Common myeloid progenitor, CD34-positive (primary cell): ENCODE data around the gene PTPRN2.
"Not testable (repeated sequence)": the region's sequence is repeated elsewhere in the genome, so short reads cannot be mapped to it uniquely, and the experiment has no call there.

ENCODE experiments used
- CTCF ChIA-PET: fragments of 350-600 bp; sonication (Branson Sonifier 250); formaldehyde crosslinking; loops from one replicate; lab custom pipeline; 2021; ENCODE audit warnings: antibody characterized with exemption; lab: Charles Lee
- POLR2A ChIA-PET: fragments of 350-600 bp; sonication (Branson Sonifier 250); formaldehyde crosslinking; loops from one replicate; lab custom pipeline; 2021; ENCODE audit warnings: antibody characterized with exemption; lab: Charles Lee
- DNase-seq, 3 donors: peaks; one replicate each; pipeline versions ENCODE4 v3.0.0 to v3.0.0-alpha.2; 2013
- H3K27ac ChIP-seq, 2 experiments: 1 replicate in 1 of 2; 2 replicates in 1 of 2; pipeline ENCODE4 v1.7.0; 2013; ENCODE audit warnings: inconsistent platforms in 2 of 2, low read length in 2 of 2, mild to moderate bottlenecking in 2 of 2, low read depth in 1 of 2, moderate library complexity in 1 of 2; ENCODE audit not compliant: severe bottlenecking in 2 of 2, insufficient read depth in 1 of 2, poor library complexity in 1 of 2
- H3K27me3 ChIP-seq, 5 experiments: replicated peaks in 2 of 5; 1 replicate in 3 of 5; 2 replicates in 2 of 5; pipeline versions ENCODE4 v1.6.1 to v1.7.0; 2013; ENCODE audit warnings: low read length in 4 of 5, mild to moderate bottlenecking in 2 of 5, moderate library complexity in 2 of 5, inconsistent platforms in 1 of 5; ENCODE audit not compliant: insufficient read depth in 5 of 5, control insufficient read depth in 4 of 5
- H3K36me3 ChIP-seq, 4 experiments: 1 replicate in 2 of 4; 2 replicates in 2 of 4; pipeline versions ENCODE4 v1.6.1 to v1.7.0; 2013; ENCODE audit warnings: low read length in 3 of 4, control low read depth in 1 of 4, mild to moderate bottlenecking in 1 of 4; ENCODE audit not compliant: control insufficient read depth in 4 of 4, insufficient read depth in 4 of 4
- H3K4me1 ChIP-seq, 4 experiments: 1 replicate in 3 of 4; 2 replicates in 1 of 4; pipeline versions ENCODE4 v1.6.1 to v1.7.1; 2013; ENCODE audit warnings: low read length in 3 of 4, mild to moderate bottlenecking in 3 of 4, control low read depth in 1 of 4, inconsistent platforms in 1 of 4, moderate library complexity in 1 of 4; ENCODE audit not compliant: control insufficient read depth in 4 of 4, insufficient read depth in 4 of 4; ENCODE audit errors: control extremely low read depth in 1 of 4
- H3K4me3 ChIP-seq, 7 experiments: 1 replicate in 4 of 7; 2 replicates in 3 of 7; pipeline versions ENCODE4 v1.5.1 to v1.7.0; 2013; ENCODE audit warnings: mild to moderate bottlenecking in 7 of 7, low read length in 6 of 7, moderate library complexity in 6 of 7, inconsistent platforms in 2 of 7, low read depth in 2 of 7, control low read depth in 1 of 7; ENCODE audit not compliant: insufficient read depth in 4 of 7, control insufficient read depth in 1 of 7; ENCODE audit errors: extremely low read depth in 1 of 7
- H3K9me3 ChIP-seq, 5 experiments: 1 replicate in 4 of 5; 2 replicates in 1 of 5; pipeline versions ENCODE4 v1.6.1 to v1.7.1; 2013; ENCODE audit warnings: low read length in 4 of 5, mild to moderate bottlenecking in 2 of 5, inconsistent platforms in 1 of 5, low read depth in 1 of 5, moderate library complexity in 1 of 5; ENCODE audit not compliant: control insufficient read depth in 4 of 5, insufficient read depth in 2 of 5; ENCODE audit errors: control extremely low read depth in 1 of 5
- WGBS: methylation state at CpG from one replicate; pipeline ENCODE4 v1.1.5; 2013; ENCODE audit not compliant: insufficient coverage; 5-methylcytosine and 5-hydroxymethylcytosine counted together

PTPRN2 gene

GRCh38 chr7:157563467-157564135 lies 1024.0 kb downstream of the PTPRN2 start:
- H3K4me1 ChIP-seq, CTCF ChIA-PET, DNase-seq, H3K27me3 ChIP-seq, POLR2A ChIA-PET, H3K9me3 ChIP-seq, H3K4me3 ChIP-seq, H3K27ac ChIP-seq, H3K36me3 ChIP-seq: not testable (repeated sequence)
- WGBS, result 79% methylated on average over 6 of the region's 20 CpGs

- H3K27ac ChIP-seq, DNase-seq, H3K36me3 ChIP-seq, H3K4me1 ChIP-seq, H3K27me3 ChIP-seq, CTCF ChIA-PET, H3K4me3 ChIP-seq, H3K9me3 ChIP-seq, POLR2A ChIA-PET: not testable (repeated sequence)
- WGBS, result over 99% methylated on average over 20 of the region's 44 CpGs
Measured at GRCh38 chr7:157562522-157563398, 1024.9 kb downstream of the PTPRN2 start.

- Histone ChIP-seq H3K4me3 (no peak overlapping the region), H3K4me1 (no peaks in the 10 kb centered on the region), H3K9me3 (peaks cover 0 to 4% (median 3%) of the 10 kb centered on the region in 5 experiments), H3K27me3 (no peaks in the 10 kb centered on the region), H3K36me3 (no peaks in the 10 kb centered on the region), H3K27ac (no peak overlapping the region)
- ChIA-PET POLR2A (no interaction called here), CTCF (no interaction called here)
- WGBS, result 97% methylated on average over 13 of the region's 13 CpGs
- no peak for DNase-seq
Measured at GRCh38 chr7:157561816-157562410, 1025.7 kb downstream of the PTPRN2 start.

DNA sequence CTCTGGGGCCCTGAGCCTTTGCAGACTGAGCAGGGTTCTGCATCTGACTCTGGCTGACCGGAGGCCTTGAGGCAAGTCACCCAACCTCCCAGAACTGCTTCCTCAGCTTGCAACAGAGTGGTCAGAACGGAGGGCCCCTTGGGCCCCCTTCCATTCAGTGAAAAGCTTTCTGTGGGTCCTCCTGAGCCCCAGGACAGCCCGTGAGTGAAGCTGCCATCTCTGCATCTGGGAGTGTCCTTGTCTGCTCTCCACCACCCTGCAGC lies 1026.2 kb downstream of the PTPRN2 start:
- Histone ChIP-seq H3K9me3 (peaks cover 0 to 4% (median 3%) of the 10 kb centered on the region in 5 experiments), H3K27ac (no peak overlapping the region), H3K4me1 (no peaks in the 10 kb centered on the region), H3K4me3 (no peak overlapping the region), H3K27me3 (no peaks in the 10 kb centered on the region), H3K36me3 (no peaks in the 10 kb centered on the region)
- WGBS, result 94% methylated on average over 3 of the region's 3 CpGs
- ChIA-PET POLR2A (no interaction called here), CTCF (no interaction called here)
- DNase-seq, result no peak

DNA sequence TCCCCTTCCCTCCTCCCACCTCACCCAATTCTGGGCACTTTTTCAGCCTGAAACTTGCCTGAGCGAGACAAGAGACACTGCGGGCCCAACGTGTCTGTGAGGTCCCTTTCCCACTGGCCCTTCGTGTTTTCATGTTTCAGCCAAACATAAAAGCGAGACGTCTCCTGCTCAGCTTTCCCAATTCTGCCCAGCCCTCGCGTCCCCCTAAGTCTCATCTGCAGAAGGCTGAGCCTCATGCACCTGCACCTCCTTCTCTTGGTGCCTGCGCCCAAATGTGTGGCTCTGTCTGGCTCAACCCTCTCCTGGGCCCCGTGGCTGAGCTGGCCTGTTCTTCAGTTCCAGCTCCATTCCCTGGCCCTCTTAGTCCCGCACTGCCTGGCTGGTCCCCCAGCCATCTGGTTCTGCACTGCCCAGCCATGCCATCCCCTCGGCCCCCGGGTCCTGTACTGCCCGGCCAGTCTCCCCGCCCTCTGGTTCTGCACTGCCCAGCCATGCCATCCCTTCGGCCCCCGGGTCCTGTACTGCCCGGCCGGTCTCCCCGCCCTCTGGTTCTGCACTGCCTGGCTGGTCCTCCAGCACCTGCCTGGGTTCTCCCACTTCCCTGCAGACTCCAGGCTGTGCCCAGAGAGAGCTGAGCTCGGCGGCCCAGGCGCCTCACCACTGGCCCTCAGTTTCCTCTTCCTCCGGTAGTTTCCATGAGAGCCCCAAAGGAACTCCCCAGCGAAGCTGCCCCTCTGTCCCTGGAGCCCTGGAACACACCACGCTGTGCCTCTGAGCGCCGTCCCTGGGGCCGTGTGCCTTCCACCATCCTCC lies 1026.7 kb downstream of the PTPRN2 start:
- no peak for DNase-seq
- ChIA-PET CTCF (no interaction called here), POLR2A (no interaction called here)
- no peak overlapping the region for H3K27ac ChIP-seq
- no peaks in the 10 kb centered on the region for H3K27me3 ChIP-seq
- 99% methylated on average over 28 of the region's 29 CpGs for WGBS
- H3K4me3 ChIP-seq, result no peak overlapping the region
- peaks cover 0 to 4% (median 3%) of the 10 kb centered on the region in 5 experiments for H3K9me3 ChIP-seq
- H3K36me3 ChIP-seq, result no peaks in the 10 kb centered on the region
- no peaks in the 10 kb centered on the region for H3K4me1 ChIP-seq

DNA sequence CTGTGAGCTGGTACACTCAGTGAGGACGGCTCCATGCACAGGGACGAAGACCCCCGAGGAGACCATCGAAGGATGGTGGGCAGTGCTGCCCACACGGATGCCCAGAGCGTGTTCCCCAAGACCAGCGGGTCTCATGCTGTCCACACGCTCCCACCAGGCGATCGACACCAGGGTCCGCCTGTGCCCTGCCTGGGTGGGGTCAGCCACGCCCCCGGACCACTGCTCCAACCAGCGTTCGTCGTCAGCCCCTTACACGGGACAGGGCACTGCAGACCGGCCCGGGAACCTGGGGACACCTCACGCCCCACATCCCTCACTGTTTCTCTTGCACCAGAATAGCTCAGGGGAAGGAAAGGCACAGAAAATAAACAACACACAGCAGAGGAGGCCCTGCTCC lies 1027.4 kb downstream of the PTPRN2 start:
- POLR2A ChIA-PET, result no interaction called here
- peaks cover 0 to 4% (median 3%) of the 10 kb centered on the region in 5 experiments for H3K9me3 ChIP-seq
- CTCF ChIA-PET, result no interaction called here
- no peaks in the 10 kb centered on the region for H3K4me1 ChIP-seq
- H3K27ac ChIP-seq, result no peak overlapping the region
- H3K36me3 ChIP-seq, result no peaks in the 10 kb centered on the region
- no peak overlapping the region for H3K4me3 ChIP-seq
- 94% methylated on average over 20 of the region's 20 CpGs for WGBS
- no peak for DNase-seq
- H3K27me3 ChIP-seq, result no peaks in the 10 kb centered on the region
